GM12878 (cell line): Measurements from ENCODE around the gene HOXB13. TPM values are rescaled to one million over a fixed set of nuclear protein-coding genes. Genes with fewer than 3 reads are reported as not detected.

Source experiments
- ATAC-seq: fragments of 200-7000 bp; cut with Tn5 transposase; 3 replicates; pipeline ENCODE4 v1.9.1; 2020; ENCODE audit warnings: mild to moderate bottlenecking, moderate library complexity
- BruUV-seq: library from RNA; stranded (reverse); fragments of 400-500 nt; replicated peaks from 2 replicates; lab custom pipeline; 2021; lab: Mats Ljungman, UMichigan
- CTCF ChIA-PET: fragments of 300-600 bp; sonication (Branson Sonifier 250); formaldehyde crosslinking; extraction: SDS; loops from one replicate; lab custom pipeline; 2021; ENCODE audit warnings: inconsistent platforms; lab: Yijun Ruan, JAX
- POLR2A ChIA-PET: fragments of 350-600 bp; formaldehyde crosslinking; extraction: SDS; loops from one replicate; lab custom pipeline; 2021; ENCODE audit warnings: inconsistent platforms; lab: Charles Lee
- RAD21 ChIA-PET: fragments of 300-600 bp; sonication (Branson Sonifier 250); formaldehyde crosslinking; loops from one replicate; lab custom pipeline; 2023; ENCODE audit warnings: antibody characterized with exemption; ENCODE audit not compliant: unreplicated experiment; lab: Charles Lee
- SMC1A ChIA-PET: fragments of 300-600 bp; sonication (Branson Sonifier 250); formaldehyde crosslinking; loops from one replicate; lab custom pipeline; 2023; ENCODE audit not compliant: unreplicated experiment, uncharacterized antibody; lab: Charles Lee
- DNase-seq: peaks from one replicate; pipeline ENCODE4 v3.0.0-alpha.2; 2011; ENCODE audit warnings: low read depth, low spot score
- FAIRE-seq: peaks from 3 replicates; lab custom pipeline; 2011; peaks lifted over from hg19 to GRCh38; lab: Jason Lieb, UNC
- H2AFZ ChIP-seq: 2 replicates; pipeline ENCODE4 v1.6.0; 2011; ENCODE audit warnings: low read depth, low read length, control low read depth; ENCODE audit not compliant: control insufficient read depth
- H3K27ac ChIP-seq: 2 replicates; pipeline ENCODE4 v1.5.1; 2011; ENCODE audit warnings: control low read depth; ENCODE audit not compliant: control insufficient read depth, insufficient read depth
- H3K27me3 ChIP-seq, 2 experiments: replicated peaks in 1 of 2; 2 replicates each; pipeline versions ENCODE4 v1.6.0 to v1.6.1; 2011; ENCODE audit warnings: low read length in 1 of 2; ENCODE audit not compliant: control insufficient read depth in 2 of 2, insufficient read depth in 2 of 2
- H3K36me3 ChIP-seq, 2 experiments: 2 replicates each; pipeline ENCODE4 v1.5.1; 2011; ENCODE audit warnings: low read length in 1 of 2; ENCODE audit not compliant: control insufficient read depth in 2 of 2, insufficient read depth in 2 of 2
- H3K4me1 ChIP-seq: 2 replicates; pipeline ENCODE4 v1.6.1; 2011; ENCODE audit warnings: mild to moderate bottlenecking, low read length, moderate library complexity, mixed read lengths; ENCODE audit not compliant: control insufficient read depth, insufficient read depth
- H3K4me2 ChIP-seq: 2 replicates; pipeline ENCODE4 v1.6.0; 2011; ENCODE audit warnings: control low read depth; ENCODE audit not compliant: control insufficient read depth, insufficient read depth
- H3K4me3 ChIP-seq: fragments of 200-600 bp; sonication (generic); 2 replicates; pipeline ENCODE4 v1.5.1; 2016
- H3K79me2 ChIP-seq: 2 replicates; pipeline ENCODE4 v1.6.0; 2011; ENCODE audit warnings: low read length; ENCODE audit not compliant: control insufficient read depth, insufficient read depth
- H3K9ac ChIP-seq: 2 replicates; pipeline ENCODE4 v1.8.0; 2011; ENCODE audit warnings: low read length, control low read depth, mixed read lengths; ENCODE audit not compliant: control insufficient read depth, insufficient read depth
- H3K9me3 ChIP-seq: replicated peaks from 3 replicates; pipeline ENCODE4 v1.5.1; 2011; ENCODE audit warnings: mild to moderate bottlenecking, low read length; ENCODE audit not compliant: control insufficient read depth, insufficient read depth
- H4K20me1 ChIP-seq: 2 replicates; pipeline ENCODE4 v1.6.0; 2011; ENCODE audit not compliant: control insufficient read depth, insufficient read depth
- ESRRA ChIP-seq: IDR thresholded peaks from 2 replicates; pipeline ENCODE4 v1.6.1; 2012; ENCODE audit warnings: mild to moderate bottlenecking, low read length, improper control_type of control experiment
- RCOR1 ChIP-seq: conservative IDR thresholded peaks from 2 replicates; pipeline ENCODE4 v1.6.1; 2012; ENCODE audit warnings: low read depth, low read length, improper control_type of control experiment
- SUZ12 ChIP-seq: fragments of 200-600 bp; sonication (generic); IDR thresholded peaks from one replicate; pipeline ENCODE4 v1.6.1; 2018; ENCODE audit warnings: antibody characterized with exemption, mild to moderate bottlenecking; ENCODE audit not compliant: unreplicated experiment
- WGBS: methylation state at CpG from one replicate; pipeline ENCODE4 v1.1.6; 2016; ENCODE audit warnings: low lambda C conversion rate; ENCODE audit not compliant: insufficient replicate concordance, insufficient coverage; ENCODE audit errors: missing lambda C conversion rate; 5-methylcytosine and 5-hydroxymethylcytosine counted together
- in situ Hi-C: fragments of 300-500 bp; cut with MboI; formaldehyde crosslinking; loops from 9 replicates; pipeline ENCODE4 v1.14.3; 2018; ENCODE audit warnings: mixed read lengths
- intact Hi-C: fragments of 100-400 bp; cut with micrococcal nuclease; formaldehyde crosslinking; loops from one replicate; pipeline ENCODE4 v1.14.2; 2022; ENCODE audit not compliant: unreplicated experiment
- polyA plus RNA-seq, 11 experiments: library from polyadenylated mRNA; depleted of rRNA in 4 of 11; unstranded in 6 of 11; stranded (reverse) in 5 of 11; fragments of >200 nt; fragmentation: Nextera tagmentation in 4 of 11; fragmentation: Illumina TruSeq in 1 of 11; extraction: Ambion mirVana in 4 of 11; extraction: Trizol in 1 of 11; gene quantifications; 1 replicate in 1 of 11; 2 replicates in 10 of 11; pipeline versions ENCODE4 v1.2.1 to v1.2.3, GENCODE V29; 2011 to 2016; ENCODE audit warnings: inconsistent platforms in 2 of 11, missing spikeins in 2 of 11, low read depth in 1 of 11
- total RNA-seq, 4 experiments: library from RNA; depleted of rRNA in 3 of 4; stranded (reverse); fragments of >200 nt in 3 of 4; fragmentation: Illumina TruSeq in 1 of 4; extraction: Trizol in 1 of 4; gene quantifications; 2 replicates each; pipeline versions ENCODE4 v1.2.1 to v1.2.3, GENCODE V29; 2013 to 2021
- TF ChIP-seq, protein P1 (sequence below): fragments of 450-650 bp; IDR thresholded peaks from 2 replicates; pipeline ENCODE4 v1.6.1; 2016; ENCODE audit warnings: mild to moderate bottlenecking

Gene HOXB13
- total and polyA plus RNA-seq, 10 of the 15 experiments (the other 5 are each of a cell fraction or from before 2014, with no cell fraction given): 0.05 TPM; not detected in 9

- H4K20me1 ChIP-seq: no peaks in the 10 kb centered on the region
- SMC1A ChIA-PET: interaction anchor here (1.2 kb wide), 1 partner anchor 131 kb away, joined by 3 read pairs; no protein-coding TSS in a partner anchor
- TF ChIP-seq SUZ12: peak; percentile 67
- TF ChIP-seq, protein P1, sequence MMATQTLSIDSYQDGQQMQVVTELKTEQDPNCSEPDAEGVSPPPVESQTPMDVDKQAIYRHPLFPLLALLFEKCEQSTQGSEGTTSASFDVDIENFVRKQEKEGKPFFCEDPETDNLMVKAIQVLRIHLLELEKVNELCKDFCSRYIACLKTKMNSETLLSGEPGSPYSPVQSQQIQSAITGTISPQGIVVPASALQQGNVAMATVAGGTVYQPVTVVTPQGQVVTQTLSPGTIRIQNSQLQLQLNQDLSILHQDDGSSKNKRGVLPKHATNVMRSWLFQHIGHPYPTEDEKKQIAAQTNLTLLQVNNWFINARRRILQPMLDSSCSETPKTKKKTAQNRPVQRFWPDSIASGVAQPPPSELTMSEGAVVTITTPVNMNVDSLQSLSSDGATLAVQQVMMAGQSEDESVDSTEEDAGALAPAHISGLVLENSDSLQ: no peak
- intact Hi-C loops: no loop called here
- DNase-seq: no peak
- WGBS: 25% methylated on average over 42 of the region's 53 CpGs
- no peaks in the 10 kb centered on the region for H3K79me2 ChIP-seq
- H3K36me3 ChIP-seq: no peaks in the 10 kb centered on the region
- H3K4me1 ChIP-seq: no peaks in the 10 kb centered on the region
- POLR2A ChIA-PET: no interaction called here
- H3K27ac ChIP-seq: no peak overlapping the region
- in situ Hi-C loops: no loop called here
- RAD21 ChIA-PET: interaction anchor here (1.6 kb wide), 1 partner anchor 131 kb away, joined by 3 read pairs; no protein-coding TSS in a partner anchor
- no peak for FAIRE-seq
- no peak for ATAC-seq
- H2AFZ ChIP-seq: no peak overlapping the region
- BruUV-seq: no TSS peak
- H3K9ac ChIP-seq: no peak overlapping the region
- CTCF ChIA-PET: interaction anchor here (0.5 kb wide), 1 partner anchor 1798 kb away, joined by 3 read pairs; no protein-coding TSS in a partner anchor
- H3K9me3 ChIP-seq: no peaks in the 10 kb centered on the region; the same call in 2 of the 3 replicates
- H3K27me3 ChIP-seq: peaks cover 19 to 58% of the 10 kb centered on the region in 2 experiments
- H3K4me3 ChIP-seq: no peak overlapping the region
- H3K4me2 ChIP-seq: no peak overlapping the region
Observed at GRCh38 chr17:48747445-48748363, 19.2 kb upstream of the HOXB13 start.

GRCh38 chr17:48746916-48747444 is 18.4 kb upstream of the HOXB13 start:
- H2AFZ ChIP-seq: no peak overlapping the region
- CTCF ChIA-PET: no interaction called here
- H3K4me2 ChIP-seq: peak overlapping the region; percentile 35; the same call in 1 of the 2 replicates
- H3K36me3 ChIP-seq: no peaks in the 10 kb centered on the region
- no peak for FAIRE-seq
- H4K20me1 ChIP-seq: no peaks in the 10 kb centered on the region
- no peak for TF ChIP-seq ESRRA
- no peak for TF ChIP-seq RCOR1
- TF ChIP-seq, all 136 proteins: peak for 0
- no peak overlapping the region for H3K4me3 ChIP-seq
- H3K27me3 ChIP-seq: peaks cover 19 to 58% of the 10 kb centered on the region in 2 experiments
- ChIA-PET RAD21 (no interaction called here), SMC1A (no interaction called here), POLR2A (no interaction called here)
- intact Hi-C loops (no loop called here), in situ Hi-C loops (no loop called here)
- no peaks in the 10 kb centered on the region for H3K79me2 ChIP-seq
- BruUV-seq: no TSS peak
- no peak overlapping the region for H3K9ac ChIP-seq
- H3K4me1 ChIP-seq: no peaks in the 10 kb centered on the region
- no peak for DNase-seq
- H3K9me3 ChIP-seq: no peaks in the 10 kb centered on the region; the same call in 2 of the 3 replicates
- ATAC-seq: no peak
- no peak overlapping the region for H3K27ac ChIP-seq
- 15% methylated on average over 17 of the region's 21 CpGs for WGBS
